ENCODE data around the gene RCOR3.
A peak's percentile ranks its signal among the peaks of the same experiment; 100 is the strongest.
"Not testable (repeated sequence)": the region's sequence is repeated elsewhere in the genome, so short reads cannot be mapped to it uniquely, and the experiment has no call there.

The RCOR3 gene

DNA sequence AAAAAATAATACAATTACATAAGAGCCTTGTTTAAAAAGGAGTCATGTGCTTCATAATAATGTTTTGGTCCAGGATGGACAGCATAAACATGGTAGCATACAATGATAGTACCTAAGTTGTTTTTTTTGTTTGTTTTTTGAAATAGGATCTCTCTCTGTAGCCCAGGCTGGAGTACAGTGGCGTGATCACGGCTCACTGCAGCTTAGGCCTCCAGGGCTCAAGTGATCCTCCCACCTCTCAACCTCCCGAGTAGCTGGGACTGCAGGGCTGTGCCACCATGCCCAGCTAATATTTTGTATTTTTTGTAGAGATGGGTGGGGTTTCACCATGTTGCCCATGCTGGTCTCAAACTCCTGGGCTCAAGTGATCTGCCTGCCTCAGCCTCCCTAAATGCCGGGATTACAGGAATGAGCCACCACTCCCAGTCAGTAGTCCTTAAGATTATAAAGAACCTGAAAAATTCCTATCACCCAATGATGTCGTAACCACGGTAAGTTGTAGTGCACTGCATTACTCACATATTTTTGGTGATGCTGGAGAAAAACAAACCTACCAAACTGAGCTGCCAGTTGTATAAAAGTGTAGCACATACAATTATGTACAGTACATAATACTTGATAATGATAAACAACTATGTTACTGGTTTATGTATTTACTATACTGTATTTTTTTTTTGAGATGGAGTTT, 22.4 kb upstream of the RCOR3 start:
- Histone ChIP-seq H3K27ac (ENCODE audit: low read depth, low read length) (no peak overlapping the region), H3K4me3 (ENCODE audit: low read depth, low read length) (no peak overlapping the region), H3K36me3 (ENCODE audit: control insufficient read depth, insufficient read depth, low read length) (no peaks in the 10 kb centered on the region)

GRCh38 chr1:211237579-211237978, 21.6 kb upstream of the RCOR3 start:
- Histone ChIP-seq H3K9me3 (ENCODE audit: control insufficient read depth, insufficient read depth, low read length) (no peaks in the 10 kb centered on the region; the same call in 1 of the 2 replicates), H3K9ac (ENCODE audit: low read depth, low read length) (no peak overlapping the region), H3K4me3 (ENCODE audit: low read depth, low read length) (no peak overlapping the region), H3K27ac (ENCODE audit: low read depth, low read length) (no peak overlapping the region), H3K36me3 (ENCODE audit: control insufficient read depth, insufficient read depth, low read length) (no peaks in the 10 kb centered on the region), H3K27me3 (ENCODE audit: control insufficient read depth, insufficient read depth, low read length) (no peaks in the 10 kb centered on the region), H3K4me1 (ENCODE audit: control insufficient read depth, insufficient read depth, low read length) (no peaks in the 10 kb centered on the region)

More for the DNA sequence above, 22.4 kb upstream of the RCOR3 start:
- Histone ChIP-seq H3K9ac (ENCODE audit: low read depth, low read length) (no peak overlapping the region), H3K9me3 (ENCODE audit: control insufficient read depth, insufficient read depth, low read length) (no peaks in the 10 kb centered on the region; the same call in 1 of the 2 replicates), H3K27me3 (ENCODE audit: control insufficient read depth, insufficient read depth, low read length) (no peaks in the 10 kb centered on the region), H3K4me1 (ENCODE audit: control insufficient read depth, insufficient read depth, low read length) (no peaks in the 10 kb centered on the region)

GRCh38 chr1:211240567-211240966, 18.6 kb upstream of the RCOR3 start:
- H3K9ac ChIP-seq (ENCODE audit: low read depth, low read length); H3K27me3 ChIP-seq (ENCODE audit: control insufficient read depth, insufficient read depth, low read length); H3K4me1 ChIP-seq (ENCODE audit: control insufficient read depth, insufficient read depth, low read length); H3K9me3 ChIP-seq (ENCODE audit: control insufficient read depth, insufficient read depth, low read length); H3K27ac ChIP-seq (ENCODE audit: low read depth, low read length); H3K36me3 ChIP-seq (ENCODE audit: control insufficient read depth, insufficient read depth, low read length); H3K4me3 ChIP-seq (ENCODE audit: low read depth, low read length): not testable (repeated sequence)

GRCh38 chr1:211241071-211241470, 18.1 kb upstream of the RCOR3 start:
- Histone ChIP-seq H3K4me1 (ENCODE audit: control insufficient read depth, insufficient read depth, low read length) (no peaks in the 10 kb centered on the region), H3K9me3 (ENCODE audit: control insufficient read depth, insufficient read depth, low read length) (no peaks in the 10 kb centered on the region; the same call in 1 of the 2 replicates)

DNA sequence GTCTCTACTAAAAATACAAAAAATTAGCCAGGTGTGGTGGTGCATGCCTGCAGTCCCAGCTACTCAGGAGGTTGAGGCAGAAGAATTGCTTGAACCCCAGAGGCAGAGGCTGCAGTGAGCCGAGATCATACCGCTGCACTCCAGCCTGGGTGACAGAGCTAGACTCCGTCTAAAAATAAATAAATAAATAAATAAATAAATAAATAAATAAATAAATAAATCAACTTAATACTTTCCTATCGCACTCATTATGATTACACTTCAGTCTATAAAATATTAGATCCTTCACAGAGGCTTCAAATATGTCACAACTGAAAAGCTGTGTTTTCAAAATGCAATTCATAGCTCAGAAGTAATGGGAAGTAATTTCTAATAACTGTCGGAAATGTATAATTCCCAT, 15.5 kb upstream of the RCOR3 start:
- not testable (repeated sequence) for H3K4me3 ChIP-seq (ENCODE audit: low read depth, low read length); H3K27ac ChIP-seq (ENCODE audit: low read depth, low read length); H3K27me3 ChIP-seq (ENCODE audit: control insufficient read depth, insufficient read depth, low read length); H3K9ac ChIP-seq (ENCODE audit: low read depth, low read length); H3K9me3 ChIP-seq (ENCODE audit: control insufficient read depth, insufficient read depth, low read length); H3K36me3 ChIP-seq (ENCODE audit: control insufficient read depth, insufficient read depth, low read length)
- peaks cover 16% of the 10 kb centered on the region; the same call in 1 of the 2 replicates for H3K4me1 ChIP-seq (ENCODE audit: control insufficient read depth, insufficient read depth, low read length)

More at GRCh38 chr1:211241071-211241470, 18.1 kb upstream of the RCOR3 start:
- H3K27ac ChIP-seq (ENCODE audit: low read depth, low read length), result no peak overlapping the region
- H3K36me3 ChIP-seq (ENCODE audit: control insufficient read depth, insufficient read depth, low read length), result no peaks in the 10 kb centered on the region
- no peak overlapping the region for H3K9ac ChIP-seq (ENCODE audit: low read depth, low read length)
- H3K4me3 ChIP-seq (ENCODE audit: low read depth, low read length), result no peak overlapping the region
- H3K27me3 ChIP-seq (ENCODE audit: control insufficient read depth, insufficient read depth, low read length), result no peaks in the 10 kb centered on the region

DNA sequence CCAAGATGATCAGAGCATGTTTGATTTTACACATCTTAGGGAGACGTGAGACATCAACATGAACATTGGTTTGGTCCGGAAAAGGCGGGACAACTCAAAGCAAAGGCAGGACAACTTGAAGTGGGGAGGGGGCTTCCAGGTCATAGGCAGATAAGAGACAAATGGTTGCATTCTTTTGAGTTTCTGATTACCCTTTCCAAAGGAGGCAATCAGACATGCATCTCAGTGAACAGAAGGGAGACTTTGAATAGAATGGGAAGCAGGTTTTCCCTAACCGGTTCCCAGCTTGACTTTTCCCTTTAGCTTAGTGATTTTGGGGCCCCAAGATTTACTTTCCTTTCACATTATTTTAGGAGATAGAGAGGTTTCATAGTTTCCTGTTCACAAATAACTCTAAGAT, 12.6 kb upstream of the RCOR3 start:
- H3K4me3 ChIP-seq (ENCODE audit: low read depth, low read length); H3K27ac ChIP-seq (ENCODE audit: low read depth, low read length); H3K9me3 ChIP-seq (ENCODE audit: control insufficient read depth, insufficient read depth, low read length); H3K36me3 ChIP-seq (ENCODE audit: control insufficient read depth, insufficient read depth, low read length); H3K9ac ChIP-seq (ENCODE audit: low read depth, low read length); H3K27me3 ChIP-seq (ENCODE audit: control insufficient read depth, insufficient read depth, low read length): not testable (repeated sequence)
- H3K4me1 ChIP-seq (ENCODE audit: control insufficient read depth, insufficient read depth, low read length), result peaks cover 21% of the 10 kb centered on the region; the same call in 1 of the 2 replicates

GRCh38 chr1:211247921-211248320, 11.2 kb upstream of the RCOR3 start:
- Histone ChIP-seq H3K36me3 (ENCODE audit: control insufficient read depth, insufficient read depth, low read length) (no peaks in the 10 kb centered on the region), H3K9ac (ENCODE audit: low read depth, low read length) (no peak overlapping the region), H3K27ac (ENCODE audit: low read depth, low read length) (no peak overlapping the region), H3K9me3 (ENCODE audit: control insufficient read depth, insufficient read depth, low read length) (no peaks in the 10 kb centered on the region), H3K4me3 (ENCODE audit: low read depth, low read length) (no peak overlapping the region), H3K4me1 (ENCODE audit: control insufficient read depth, insufficient read depth, low read length) (peaks cover 21% of the 10 kb centered on the region; the same call in 1 of the 2 replicates), H3K27me3 (ENCODE audit: control insufficient read depth, insufficient read depth, low read length) (no peaks in the 10 kb centered on the region)

GRCh38 chr1:211249611-211250010, 9.6 kb upstream of the RCOR3 start:
- H3K36me3 ChIP-seq (ENCODE audit: control insufficient read depth, insufficient read depth, low read length); H3K4me3 ChIP-seq (ENCODE audit: low read depth, low read length); H3K9ac ChIP-seq (ENCODE audit: low read depth, low read length); H3K9me3 ChIP-seq (ENCODE audit: control insufficient read depth, insufficient read depth, low read length); H3K27ac ChIP-seq (ENCODE audit: low read depth, low read length); H3K27me3 ChIP-seq (ENCODE audit: control insufficient read depth, insufficient read depth, low read length): not testable (repeated sequence)
- H3K4me1 ChIP-seq (ENCODE audit: control insufficient read depth, insufficient read depth, low read length), result peaks cover 21% of the 10 kb centered on the region; the same call in 1 of the 2 replicates

- Histone ChIP-seq H3K27me3 (ENCODE audit: control insufficient read depth, insufficient read depth, low read length) (no peaks in the 10 kb centered on the region), H3K27ac (ENCODE audit: low read depth, low read length) (peak overlapping the region; percentile 99), H3K4me1 (ENCODE audit: control insufficient read depth, insufficient read depth, low read length) (peaks cover 23% of the 10 kb centered on the region), H3K36me3 (ENCODE audit: control insufficient read depth, insufficient read depth, low read length) (peaks cover 5% of the 10 kb centered on the region; the same call in 1 of the 2 replicates), H3K9me3 (ENCODE audit: control insufficient read depth, insufficient read depth, low read length) (no peaks in the 10 kb centered on the region), H3K4me3 (ENCODE audit: low read depth, low read length) (peak overlapping the region; percentile 65), H3K9ac (ENCODE audit: low read depth, low read length) (peak overlapping the region; percentile 79)
Measured at GRCh38 chr1:211257826-211258225, 1.3 kb upstream of the RCOR3 start.

DNA sequence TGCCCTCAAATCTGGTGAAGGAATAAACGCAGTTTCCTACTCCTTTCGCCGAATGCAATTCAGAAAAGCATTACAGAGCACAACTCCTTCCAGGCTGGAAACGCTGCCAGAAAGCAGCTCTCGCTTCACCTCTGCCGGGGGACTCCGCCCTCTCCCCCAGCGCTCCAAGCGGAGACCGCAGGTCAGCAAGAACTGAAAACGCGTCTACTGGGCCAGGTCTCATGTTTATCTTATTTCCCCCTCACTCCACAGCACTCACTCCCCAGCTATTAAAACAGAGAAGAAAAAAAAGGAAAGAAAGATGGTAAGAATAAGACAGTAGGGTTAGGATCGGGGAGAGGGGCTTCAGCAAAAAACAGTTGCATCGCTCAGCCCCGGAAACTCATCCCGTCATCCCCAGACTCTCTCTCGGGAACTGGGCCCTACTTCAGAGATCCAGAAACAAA, 833 bp upstream of the RCOR3 start:
- H3K9me3 ChIP-seq (ENCODE audit: control insufficient read depth, insufficient read depth, low read length), result no peaks in the 10 kb centered on the region
- peak overlapping the region; percentile 79 for H3K9ac ChIP-seq (ENCODE audit: low read depth, low read length)
- H3K27ac ChIP-seq (ENCODE audit: low read depth, low read length), result peak overlapping the region; percentile 99
- peak overlapping the region; percentile 65 for H3K4me3 ChIP-seq (ENCODE audit: low read depth, low read length)
- peaks cover 23% of the 10 kb centered on the region for H3K4me1 ChIP-seq (ENCODE audit: control insufficient read depth, insufficient read depth, low read length)
- no peaks in the 10 kb centered on the region for H3K27me3 ChIP-seq (ENCODE audit: control insufficient read depth, insufficient read depth, low read length)
- peaks cover 5% of the 10 kb centered on the region; the same call in 1 of the 2 replicates for H3K36me3 ChIP-seq (ENCODE audit: control insufficient read depth, insufficient read depth, low read length)

GRCh38 chr1:211259638-211260126, 516 bp downstream of the RCOR3 start:
- Histone ChIP-seq H3K27ac (ENCODE audit: low read depth, low read length) (peak overlapping the region; percentile 99), H3K9ac (ENCODE audit: low read depth, low read length) (peak overlapping the region; percentile 97), H3K9me3 (ENCODE audit: control insufficient read depth, insufficient read depth, low read length) (no peaks in the 10 kb centered on the region)

More at GRCh38 chr1:211259638-211260126, 516 bp downstream of the RCOR3 start:
- Histone ChIP-seq H3K27me3 (ENCODE audit: control insufficient read depth, insufficient read depth, low read length) (no peaks in the 10 kb centered on the region), H3K36me3 (ENCODE audit: control insufficient read depth, insufficient read depth, low read length) (peaks cover 14% of the 10 kb centered on the region), H3K4me3 (ENCODE audit: low read depth, low read length) (peak overlapping the region; percentile 94), H3K4me1 (ENCODE audit: control insufficient read depth, insufficient read depth, low read length) (peaks cover 23% of the 10 kb centered on the region)

All from HUES48 (cell line).